Esophagus muscularis mucosa (tissue), 4 donors: ENCODE results near the gene VTN.

ENCODE experiments used
- CTCF ChIP-seq, 3 experiments: fragments of 200-600 bp in 2 of 3; fragments of 450-650 bp in 1 of 3; sonication (generic) in 2 of 3; IDR thresholded peaks; one replicate each; pipeline ENCODE4 v1.5.1; 2017 to 2019; ENCODE audit warnings: antibody characterized with exemption in 3 of 3, mild to moderate bottlenecking in 2 of 3, moderate library complexity in 1 of 3
- EP300 ChIP-seq: sonication (generic); formaldehyde crosslinking; IDR thresholded peaks from one replicate; pipeline ENCODE4 v1.6.1; 2017; ENCODE audit warnings: antibody characterized with exemption
- POLR2A ChIP-seq: fragments of 450-650 bp; IDR thresholded peaks from one replicate; pipeline ENCODE4 v1.6.1; 2017; ENCODE audit warnings: antibody characterized with exemption, moderate library complexity, mild to moderate bottlenecking, low read depth

- TF ChIP-seq CTCF (IDR thresholded peaks at IDR 0.05) (no peak), POLR2A (no peak), EP300 (no peak)
These were observed 25.9 kb upstream of the VTN start for GRCh38 chr17:28395968-28396367.
